ENCODE measurements around the gene MAOA.

Gene MAOA

DNA sequence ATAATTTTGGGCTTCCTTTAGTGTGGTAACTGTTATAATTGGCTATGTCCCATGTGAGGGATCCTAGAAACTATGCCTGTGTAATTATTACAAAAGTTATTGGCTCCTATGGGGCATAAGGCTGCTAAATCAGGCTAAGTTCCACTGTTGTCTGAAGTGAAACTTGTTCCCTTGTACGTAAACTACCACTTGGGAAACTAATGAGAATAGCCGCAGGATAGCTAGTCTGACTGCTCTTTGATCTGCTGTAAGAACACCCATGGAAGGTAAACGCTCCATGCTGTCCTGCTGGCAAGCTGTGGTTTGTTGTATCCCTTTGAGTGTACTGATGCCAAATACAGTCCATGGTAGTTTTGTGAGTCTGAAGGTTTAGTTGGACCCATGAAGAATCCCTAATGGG lies 9.3 kb upstream of the MAOA start:
- H2BK15ac ChIP-seq (ENCODE audit: low read depth, poor library complexity, severe bottlenecking), result no peak overlapping the region
- H3K27me3 ChIP-seq (ENCODE audit: control insufficient read depth in 1 of 2, insufficient read depth in 1 of 2, low read length in 2 of 2), result no peaks in the 10 kb centered on the region
- H2BK120ac ChIP-seq (ENCODE audit: low read depth, low read length), result no peak overlapping the region
- H3K4me3 ChIP-seq (ENCODE audit: insufficient read depth in 1 of 2, low read depth in 1 of 2, low read length in 2 of 2), result no peak overlapping the region
- no peak overlapping the region for H3K4ac ChIP-seq (ENCODE audit: low read depth in 1 of 2, low read length in 2 of 2)
- H4K8ac ChIP-seq (ENCODE audit: low read length), result no peak overlapping the region
- no peak overlapping the region for H2AK5ac ChIP-seq (ENCODE audit: low read length, severe bottlenecking)
- H3K27ac ChIP-seq (ENCODE audit: low read length, poor library complexity, severe bottlenecking), result no peak overlapping the region
- H3K36me3 ChIP-seq (ENCODE audit: control insufficient read depth in 1 of 2, insufficient read depth in 2 of 2, low read depth in 1 of 2, low read length in 2 of 2), result no peaks in the 10 kb centered on the region
- H3K4me1 ChIP-seq (ENCODE audit: control insufficient read depth, insufficient read depth, low read depth, low read length), result peaks cover 4% of the 10 kb centered on the region
- H3K23ac ChIP-seq (ENCODE audit: low read length in 2 of 2), result no peak overlapping the region
- H3K9ac ChIP-seq (ENCODE audit: low read length), result no peak overlapping the region
- no peak overlapping the region for H3K4me2 ChIP-seq (ENCODE audit: low read length, poor library complexity, severe bottlenecking)
- WGBS, result 95% methylated on average over 2 of the region's 3 CpGs
- DNase-seq, result no peak
- no peak overlapping the region for H4K91ac ChIP-seq (ENCODE audit: low read length)
- H2AFZ ChIP-seq (ENCODE audit: low read depth, low read length), result no peak overlapping the region
- no peaks in the 10 kb centered on the region for H3K79me1 ChIP-seq (replicated peaks; ENCODE audit: low read length, poor library complexity, severe bottlenecking)
- H2BK12ac ChIP-seq (ENCODE audit: low read length in 2 of 2), result no peak overlapping the region
- H3K14ac ChIP-seq (ENCODE audit: low read length in 2 of 2), result no peak overlapping the region
- H2BK5ac ChIP-seq (ENCODE audit: low read depth, low read length, poor library complexity, severe bottlenecking), result no peak overlapping the region
- no peaks in the 10 kb centered on the region for H3K9me3 ChIP-seq (ENCODE audit: control insufficient read depth, low read length)
- no peak overlapping the region for H3K18ac ChIP-seq (ENCODE audit: low read depth in 1 of 2, low read length in 2 of 2)

- 0% methylated on average over 25 of the region's 57 CpGs for WGBS
- H3K36me3 ChIP-seq (ENCODE audit: control insufficient read depth in 1 of 2, insufficient read depth in 2 of 2, low read depth in 1 of 2, low read length in 2 of 2), result no peaks in the 10 kb centered on the region
- H3K9ac ChIP-seq (ENCODE audit: low read length), result peak overlapping the region; percentile 96
- peaks cover 0 to 3% of the 10 kb centered on the region in 2 experiments for H3K27me3 ChIP-seq (ENCODE audit: control insufficient read depth in 1 of 2, insufficient read depth in 1 of 2, low read length in 2 of 2)
- H3K4ac ChIP-seq (ENCODE audit: low read depth in 1 of 2, low read length in 2 of 2), result peak overlapping the region; percentile 61 to 75
- H3K79me1 ChIP-seq (replicated peaks; ENCODE audit: low read length, poor library complexity, severe bottlenecking), result no peaks in the 10 kb centered on the region
- H3K4me3 ChIP-seq (ENCODE audit: insufficient read depth in 1 of 2, low read depth in 1 of 2, low read length in 2 of 2), result peak overlapping the region; percentile 71 to 84
- H2BK15ac ChIP-seq (ENCODE audit: low read depth, poor library complexity, severe bottlenecking), result no peak overlapping the region
- peak overlapping the region; percentile 86 for H2BK5ac ChIP-seq (ENCODE audit: low read depth, low read length, poor library complexity, severe bottlenecking)
- peak overlapping the region in 1 of 2 experiments; percentile 25 for H2BK12ac ChIP-seq (ENCODE audit: low read length in 2 of 2)
- peak overlapping the region; percentile 69 for H4K8ac ChIP-seq (ENCODE audit: low read length)
- H3K23ac ChIP-seq (ENCODE audit: low read length in 2 of 2), result no peak overlapping the region
- no peaks in the 10 kb centered on the region for H3K9me3 ChIP-seq (ENCODE audit: control insufficient read depth, low read length)
- H3K27ac ChIP-seq (ENCODE audit: low read length, poor library complexity, severe bottlenecking), result peak overlapping the region; percentile 85
- peak overlapping the region; percentile 79 for H2BK120ac ChIP-seq (ENCODE audit: low read depth, low read length)
- peak overlapping the region; percentile 75 for H4K91ac ChIP-seq (ENCODE audit: low read length)
- peak overlapping the region in 1 of 2 experiments; percentile 91 for H3K14ac ChIP-seq (ENCODE audit: low read length in 2 of 2)
- H3K18ac ChIP-seq (ENCODE audit: low read depth in 1 of 2, low read length in 2 of 2), result peak overlapping the region; percentile 79 to 90
- peak overlapping the region; percentile 70 for H3K4me2 ChIP-seq (ENCODE audit: low read length, poor library complexity, severe bottlenecking)
- H2AFZ ChIP-seq (ENCODE audit: low read depth, low read length), result peak overlapping the region; percentile 77
- no peak overlapping the region for H2AK5ac ChIP-seq (ENCODE audit: low read length, severe bottlenecking)
- peak; percentile 95 for DNase-seq
- peaks cover 3% of the 10 kb centered on the region for H3K4me1 ChIP-seq (ENCODE audit: control insufficient read depth, insufficient read depth, low read depth, low read length)
Measured at GRCh38 chrX:43654431-43655150, 1.5 kb upstream of the MAOA start.

DNA sequence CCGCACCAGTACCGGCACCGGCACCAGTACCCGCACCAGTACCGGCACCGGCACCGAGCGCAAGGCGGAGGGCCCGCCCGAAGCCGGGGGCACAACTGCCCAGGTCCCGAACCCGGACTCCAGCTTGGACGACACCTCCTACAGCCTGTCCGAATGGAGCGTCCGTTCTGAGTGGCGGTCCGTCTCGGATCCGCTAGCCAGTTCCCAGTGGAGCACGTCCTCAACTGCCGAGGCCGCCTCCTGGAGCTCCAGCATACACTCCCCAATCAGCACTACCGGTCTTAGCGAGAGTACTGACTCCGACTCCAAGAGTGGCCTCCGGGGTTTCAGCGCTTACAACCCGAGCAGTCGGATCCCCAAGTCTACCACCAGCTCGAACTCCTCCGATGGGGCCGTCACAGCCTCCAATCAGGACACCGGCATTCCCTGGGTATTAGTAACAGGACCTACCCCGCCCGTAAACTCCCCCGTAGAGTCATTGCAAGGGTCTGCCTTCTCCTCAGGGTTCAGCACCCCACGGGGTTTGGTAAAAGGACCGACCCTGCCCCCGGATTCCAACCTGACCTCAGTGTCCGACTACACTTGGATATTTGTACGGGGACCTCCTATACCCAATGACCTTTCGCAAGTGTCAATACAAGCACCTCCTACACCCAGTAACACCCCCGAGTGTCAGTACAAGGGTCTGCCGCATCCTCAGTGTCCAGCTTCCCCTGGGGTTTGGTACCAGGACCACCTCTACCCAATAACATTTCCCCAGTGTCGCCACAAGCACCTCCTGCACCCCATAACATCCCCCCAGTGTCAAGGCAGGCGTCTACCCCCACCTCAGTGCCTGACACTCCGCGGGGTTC lies 721 bp upstream of the MAOA start:
- Histone ChIP-seq H3K18ac (ENCODE audit: low read depth in 1 of 2, low read length in 2 of 2) (peak overlapping the region; percentile 79 to 90), H3K14ac (ENCODE audit: low read length in 2 of 2) (peak overlapping the region in 1 of 2 experiments; percentile 91), H2BK5ac (ENCODE audit: low read depth, low read length, poor library complexity, severe bottlenecking) (no peak overlapping the region), H2AFZ (ENCODE audit: low read depth, low read length) (peak overlapping the region; percentile 77), H2BK15ac (ENCODE audit: low read depth, poor library complexity, severe bottlenecking) (no peak overlapping the region), H2BK12ac (ENCODE audit: low read length in 2 of 2) (peak overlapping the region in 1 of 2 experiments; percentile 63), H3K23ac (ENCODE audit: low read length in 2 of 2) (no peak overlapping the region), H3K4ac (ENCODE audit: low read depth in 1 of 2, low read length in 2 of 2) (peak overlapping the region in 1 of 2 experiments; percentile 4), H4K8ac (ENCODE audit: low read length) (peak overlapping the region; percentile 72), H2BK120ac (ENCODE audit: low read depth, low read length) (no peak overlapping the region), H4K91ac (ENCODE audit: low read length) (peak overlapping the region; percentile 39), H3K36me3 (ENCODE audit: control insufficient read depth in 1 of 2, insufficient read depth in 2 of 2, low read depth in 1 of 2, low read length in 2 of 2) (no peaks in the 10 kb centered on the region), H3K4me2 (ENCODE audit: low read length, poor library complexity, severe bottlenecking) (peak overlapping the region; percentile 70), H3K4me3 (ENCODE audit: insufficient read depth in 1 of 2, low read depth in 1 of 2, low read length in 2 of 2) (peak overlapping the region; percentile 71 to 84), H3K9ac (ENCODE audit: low read length) (peak overlapping the region; percentile 96), H3K9me3 (ENCODE audit: control insufficient read depth, low read length) (no peaks in the 10 kb centered on the region), H3K79me1 (replicated peaks; ENCODE audit: low read length, poor library complexity, severe bottlenecking) (no peaks in the 10 kb centered on the region), H3K4me1 (ENCODE audit: control insufficient read depth, insufficient read depth, low read depth, low read length) (peaks cover 3% of the 10 kb centered on the region), H2AK5ac (ENCODE audit: low read length, severe bottlenecking) (no peak overlapping the region), H3K27me3 (ENCODE audit: control insufficient read depth in 1 of 2, insufficient read depth in 1 of 2, low read length in 2 of 2) (peaks cover 0 to 3% of the 10 kb centered on the region in 2 experiments), H3K27ac (ENCODE audit: low read length, poor library complexity, severe bottlenecking) (no peak overlapping the region)
- 2% methylated on average over 50 of the region's 51 CpGs for WGBS
- peak; percentile 72 for DNase-seq

DNA sequence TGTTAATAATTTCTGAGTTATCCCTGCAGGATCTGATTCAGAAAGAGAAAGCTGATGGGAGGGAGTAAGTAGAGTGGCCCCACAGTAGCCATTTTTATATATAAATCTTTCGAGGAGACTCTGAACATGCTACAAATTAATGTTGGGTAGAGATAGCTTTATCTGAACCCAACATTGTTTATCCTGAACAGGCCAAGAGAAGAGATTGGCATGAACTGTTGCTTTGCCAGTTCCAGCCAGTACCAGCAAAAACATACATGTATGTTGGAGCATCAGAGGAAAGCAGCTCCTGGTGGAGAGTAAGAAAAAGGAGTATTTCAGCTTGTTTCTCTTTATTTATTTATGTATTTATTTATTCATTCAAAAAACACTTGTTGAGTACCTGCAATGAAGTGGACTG lies 1.6 kb downstream of the MAOA start:
- Histone ChIP-seq H3K14ac (ENCODE audit: low read length in 2 of 2) (no peak overlapping the region), H3K23ac (ENCODE audit: low read length in 2 of 2) (no peak overlapping the region), H3K4me2 (ENCODE audit: low read length, poor library complexity, severe bottlenecking) (no peak overlapping the region)

More for the DNA sequence above, 1.6 kb downstream of the MAOA start:
- H3K4me1 ChIP-seq (ENCODE audit: control insufficient read depth, insufficient read depth, low read depth, low read length), result peaks cover 3% of the 10 kb centered on the region
- peaks cover 0 to 3% of the 10 kb centered on the region in 2 experiments for H3K27me3 ChIP-seq (ENCODE audit: control insufficient read depth in 1 of 2, insufficient read depth in 1 of 2, low read length in 2 of 2)
- H2BK5ac ChIP-seq (ENCODE audit: low read depth, low read length, poor library complexity, severe bottlenecking), result no peak overlapping the region
- no peak overlapping the region for H3K18ac ChIP-seq (ENCODE audit: low read depth in 1 of 2, low read length in 2 of 2)
- H3K79me1 ChIP-seq (replicated peaks; ENCODE audit: low read length, poor library complexity, severe bottlenecking), result no peaks in the 10 kb centered on the region
- no peak for DNase-seq
- H3K4me3 ChIP-seq (ENCODE audit: insufficient read depth in 1 of 2, low read depth in 1 of 2, low read length in 2 of 2), result no peak overlapping the region
- no peak overlapping the region for H3K9ac ChIP-seq (ENCODE audit: low read length)
- no CpG with 5 or more reads among the region's 1 CpG for WGBS
- H3K4ac ChIP-seq (ENCODE audit: low read depth in 1 of 2, low read length in 2 of 2), result no peak overlapping the region
- no peak overlapping the region for H2BK120ac ChIP-seq (ENCODE audit: low read depth, low read length)
- H2BK12ac ChIP-seq (ENCODE audit: low read length in 2 of 2), result no peak overlapping the region
- no peaks in the 10 kb centered on the region for H3K36me3 ChIP-seq (ENCODE audit: control insufficient read depth in 1 of 2, insufficient read depth in 2 of 2, low read depth in 1 of 2, low read length in 2 of 2)
- H3K9me3 ChIP-seq (ENCODE audit: control insufficient read depth, low read length), result no peaks in the 10 kb centered on the region
- no peak overlapping the region for H2BK15ac ChIP-seq (ENCODE audit: low read depth, poor library complexity, severe bottlenecking)
- H4K91ac ChIP-seq (ENCODE audit: low read length), result no peak overlapping the region
- H2AFZ ChIP-seq (ENCODE audit: low read depth, low read length), result no peak overlapping the region
- no peak overlapping the region for H4K8ac ChIP-seq (ENCODE audit: low read length)
- H3K27ac ChIP-seq (ENCODE audit: low read length, poor library complexity, severe bottlenecking), result no peak overlapping the region
- no peak overlapping the region for H2AK5ac ChIP-seq (ENCODE audit: low read length, severe bottlenecking)
